Measurements from ENCODE around the gene PUDP. TPM values are rescaled to one million over a fixed set of nuclear protein-coding genes. Genes with fewer than 3 reads are reported as not detected.
A peak's percentile ranks its signal among the peaks of the same experiment; 100 is the strongest.

PUDP gene
- total and polyA plus RNA-seq, 4 donors = 5.3 to 9.4 (median 6.8) TPM

- peak; percentile 34 for DNase-seq (ENCODE audit: low spot score)
Measured at GRCh38 chrX:7132335-7133049, 15.5 kb downstream of the PUDP start.

GRCh38 chrX:7131621-7132020, 16.3 kb downstream of the PUDP start:
- H3K4me1 ChIP-seq (ENCODE audit: control insufficient read depth in 4 of 4, insufficient read depth in 4 of 4, low read length in 3 of 4) = peaks cover 4 to 18% (median 13%) of the 10 kb centered on the region in 4 donors
- H3K27me3 ChIP-seq (ENCODE audit: control insufficient read depth in 4 of 4, insufficient read depth in 4 of 4, low read length in 3 of 4) = no peaks in the 10 kb centered on the region
- no peak overlapping the region for H3K27ac ChIP-seq (ENCODE audit: low read depth in 1 of 2, low read length in 2 of 2)
- no peak for DNase-seq (ENCODE audit: low spot score)
- WGBS = 83% methylated on average over 13 of the region's 13 CpGs
- no peak overlapping the region for H3K4me3 ChIP-seq (ENCODE audit: low read depth in 1 of 3, low read length in 3 of 3)
- H3K9me3 ChIP-seq (ENCODE audit: control insufficient read depth in 4 of 4, low read length in 3 of 4) = no peaks in the 10 kb centered on the region
- no peaks in the 10 kb centered on the region for H3K36me3 ChIP-seq (ENCODE audit: control insufficient read depth in 4 of 4, insufficient read depth in 3 of 4, low read depth in 1 of 4, low read length in 3 of 4)
- no peak overlapping the region for H3K9ac ChIP-seq (ENCODE audit: low read depth in 1 of 2, low read length in 2 of 2)
- no peak for TF ChIP-seq SP1 (IDR thresholded peaks at IDR 0.05)
- no peak for TF ChIP-seq ATF3 (IDR thresholded peaks at IDR 0.05)
- no peak for TF ChIP-seq HNF4A (conservative IDR thresholded peaks at IDR 0.05)
- no peak for TF ChIP-seq CTCF (IDR thresholded peaks at IDR 0.05; ENCODE audit: low read depth, low read length, missing input control)
- TF ChIP-seq MAX (IDR thresholded peaks at IDR 0.05) = no peak
- no peak for TF ChIP-seq GABPA (IDR thresholded peaks at IDR 0.05 in 1 of 2, conservative IDR thresholded peaks at IDR 0.05 in 1 of 2)
- no peak for TF ChIP-seq JUND (IDR thresholded peaks at IDR 0.05)
- TF ChIP-seq RXRA (IDR thresholded peaks at IDR 0.05) = no peak
- no peak for TF ChIP-seq HNF4G (IDR thresholded peaks at IDR 0.05)
- TF ChIP-seq FOXA1 (IDR thresholded peaks at IDR 0.05) = no peak
- TF ChIP-seq TAF1 (conservative IDR thresholded peaks at IDR 0.05) = no peak
- no peak for TF ChIP-seq ZBTB33 (IDR thresholded peaks at IDR 0.05)
- TF ChIP-seq RAD21 (IDR thresholded peaks at IDR 0.05) = no peak

More at GRCh38 chrX:7132335-7133049, 15.5 kb downstream of the PUDP start:
- WGBS = 78% methylated on average over 3 of the region's 3 CpGs
- TF ChIP-seq HNF4A (conservative IDR thresholded peaks at IDR 0.05) (peak; percentile 10 to 40), NR2F2 (IDR thresholded peaks at IDR 0.05) (peak; percentile 41), REST (IDR thresholded peaks at IDR 0.05) (no peak), RAD21 (IDR thresholded peaks at IDR 0.05) (peak; percentile 49 to 71), JUND (IDR thresholded peaks at IDR 0.05) (no peak), FOXA2 (IDR thresholded peaks at IDR 0.05) (no peak), RXRA (IDR thresholded peaks at IDR 0.05) (peak in 1 of 2 donors; percentile 18), TAF1 (conservative IDR thresholded peaks at IDR 0.05) (no peak)
- Histone ChIP-seq H3K27me3 (ENCODE audit: control insufficient read depth in 4 of 4, insufficient read depth in 4 of 4, low read length in 3 of 4) (no peaks in the 10 kb centered on the region), H3K9me3 (ENCODE audit: control insufficient read depth in 4 of 4, low read length in 3 of 4) (no peaks in the 10 kb centered on the region), H3K36me3 (ENCODE audit: control insufficient read depth in 4 of 4, insufficient read depth in 3 of 4, low read depth in 1 of 4, low read length in 3 of 4) (no peaks in the 10 kb centered on the region), H3K9ac (ENCODE audit: low read depth in 1 of 2, low read length in 2 of 2) (no peak overlapping the region), H3K27ac (ENCODE audit: low read depth in 1 of 2, low read length in 2 of 2) (peak overlapping the region in 1 of 2 donors; percentile 23), H3K4me1 (ENCODE audit: control insufficient read depth in 4 of 4, insufficient read depth in 4 of 4, low read length in 3 of 4) (peaks cover 4 to 18% (median 13%) of the 10 kb centered on the region in 4 donors), H3K4me3 (ENCODE audit: low read depth in 1 of 3, low read length in 3 of 3) (no peak overlapping the region)

Data from liver (tissue), 9 donors.